ENCODE data around the gene IFIH1. TPM values are rescaled to one million over a fixed set of nuclear protein-coding genes. Genes with fewer than 3 reads are reported as not detected.
A peak's percentile ranks its signal among the peaks of the same experiment; 100 is the strongest.

The IFIH1 gene
- total and polyA plus RNA-seq, 2 experiments from 2014 or later: 1.2 to 2.5 TPM

DNA sequence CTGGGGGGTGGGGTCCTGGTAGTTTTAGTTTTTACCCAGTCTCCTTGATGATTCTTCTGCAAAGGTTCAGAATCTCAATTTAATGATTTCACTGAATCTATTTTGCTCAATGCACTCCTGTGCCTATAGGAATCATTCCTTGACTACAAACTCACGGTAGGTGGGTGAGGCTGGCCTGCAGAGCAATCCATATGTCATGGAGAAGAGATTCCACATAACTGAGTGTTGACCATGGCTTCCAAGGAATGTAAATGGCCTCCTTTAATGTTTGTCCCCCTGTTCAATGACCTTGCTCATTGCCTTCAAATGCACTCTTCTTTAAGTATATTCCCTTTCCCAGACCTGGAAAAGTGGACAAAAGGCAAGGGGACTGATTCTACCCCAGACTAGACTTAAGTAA lies 87.7 kb downstream of the IFIH1 start:
- H3K9me2 ChIP-seq (ENCODE audit: insufficient read depth): no peaks in the 10 kb centered on the region
- Mint-ChIP-seq H3K4me1 (peaks cover 10% of the 10 kb centered on the region; the same call in 2 of the 3 replicates), H3K27ac (no peak overlapping the region), H3K9me3 (peaks cover 2% of the 10 kb centered on the region; the same call in 1 of the 3 replicates), H3K36me3 (ENCODE audit: low read depth) (no peaks in the 10 kb centered on the region), H3K4me3 (no peak overlapping the region), H3K27me3 (ENCODE audit: insufficient read depth, low read depth, poor library complexity) (no peaks in the 10 kb centered on the region)
- H3F3A ChIP-seq (replicated peaks; ENCODE audit: low read depth): no peaks in the 10 kb centered on the region
- DNase-seq (ENCODE audit: low spot score): no peak
- no peak overlapping the region for H3K27ac ChIP-seq (ENCODE audit: low read depth)
- H3K79me2 ChIP-seq (replicated peaks; ENCODE audit: insufficient read depth): no peaks in the 10 kb centered on the region
- H3K36me3 ChIP-seq (ENCODE audit: insufficient read depth): no peaks in the 10 kb centered on the region
- H2AFZ ChIP-seq: no peak overlapping the region
- H3K4me1 ChIP-seq (ENCODE audit: insufficient read depth): peaks cover 4% of the 10 kb centered on the region; the same call in 1 of the 2 replicates
- no peaks in the 10 kb centered on the region for H3K27me3 ChIP-seq (ENCODE audit: insufficient read depth)
- TF ChIP-seq, protein P1, sequence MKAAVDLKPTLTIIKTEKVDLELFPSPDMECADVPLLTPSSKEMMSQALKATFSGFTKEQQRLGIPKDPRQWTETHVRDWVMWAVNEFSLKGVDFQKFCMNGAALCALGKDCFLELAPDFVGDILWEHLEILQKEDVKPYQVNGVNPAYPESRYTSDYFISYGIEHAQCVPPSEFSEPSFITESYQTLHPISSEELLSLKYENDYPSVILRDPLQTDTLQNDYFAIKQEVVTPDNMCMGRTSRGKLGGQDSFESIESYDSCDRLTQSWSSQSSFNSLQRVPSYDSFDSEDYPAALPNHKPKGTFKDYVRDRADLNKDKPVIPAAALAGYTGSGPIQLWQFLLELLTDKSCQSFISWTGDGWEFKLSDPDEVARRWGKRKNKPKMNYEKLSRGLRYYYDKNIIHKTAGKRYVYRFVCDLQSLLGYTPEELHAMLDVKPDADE (IDR thresholded peaks at IDR 0.05): no peak
- ATAC-seq: no peak
- no peak overlapping the region for H3K4me2 ChIP-seq
- no peaks in the 10 kb centered on the region for H4K20me1 ChIP-seq (replicated peaks; ENCODE audit: insufficient read depth)
- no peak overlapping the region for H3K4me3 ChIP-seq

DNA sequence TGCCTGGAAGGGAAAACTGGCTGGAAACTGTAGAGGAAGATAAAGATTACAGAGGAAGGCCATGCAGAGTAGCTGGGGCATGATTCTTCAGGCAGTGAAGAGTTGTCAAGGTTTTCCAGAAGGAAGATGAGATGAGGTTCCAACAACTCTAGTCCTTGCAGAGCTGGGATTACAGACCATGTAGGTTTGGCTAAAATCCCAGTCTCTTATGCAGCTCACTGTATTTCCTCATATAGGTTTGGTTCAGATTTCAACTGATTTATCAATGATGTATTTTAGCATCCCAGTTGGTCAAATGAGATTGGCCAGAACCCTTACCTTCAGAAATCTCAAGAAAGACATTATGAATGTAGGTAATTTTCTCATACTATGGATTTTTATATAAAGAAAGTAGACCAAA lies 91.6 kb downstream of the IFIH1 start:
- Histone ChIP-seq H3K4me2 (no peak overlapping the region), H3K27me3 (ENCODE audit: insufficient read depth) (no peaks in the 10 kb centered on the region), H4K20me1 (replicated peaks; ENCODE audit: insufficient read depth) (no peaks in the 10 kb centered on the region), H3K9me2 (ENCODE audit: insufficient read depth) (no peaks in the 10 kb centered on the region), H3K4me1 (ENCODE audit: insufficient read depth) (peaks cover 9% of the 10 kb centered on the region; the same call in 1 of the 2 replicates), H3K36me3 (ENCODE audit: insufficient read depth) (no peaks in the 10 kb centered on the region), H3K4me3 (no peak overlapping the region), H3K79me2 (replicated peaks; ENCODE audit: insufficient read depth) (no peaks in the 10 kb centered on the region), H2AFZ (no peak overlapping the region), H3F3A (replicated peaks; ENCODE audit: low read depth) (no peaks in the 10 kb centered on the region), H3K27ac (ENCODE audit: low read depth) (no peak overlapping the region)
- Mint-ChIP-seq H3K4me3 (no peak overlapping the region), H3K27me3 (ENCODE audit: insufficient read depth, low read depth, poor library complexity) (no peaks in the 10 kb centered on the region), H3K27ac (no peak overlapping the region), H3K36me3 (ENCODE audit: low read depth) (no peaks in the 10 kb centered on the region), H3K4me1 (peaks cover 15% of the 10 kb centered on the region; the same call in 2 of the 3 replicates), H3K9me3 (no peaks in the 10 kb centered on the region)
- ATAC-seq (no peak), DNase-seq (ENCODE audit: low spot score) (no peak)
- TF ChIP-seq EZH2phosphoT487 (IDR thresholded peaks at IDR 0.05; ENCODE audit: unreplicated experiment) (no peak), ZNF114 (CRISPR knock-in tag; IDR thresholded peaks at IDR 0.05) (no peak), POLR2AphosphoS5 (IDR thresholded peaks at IDR 0.05; ENCODE audit: low read depth) (no peak)
- TF ChIP-seq, protein P1 (IDR thresholded peaks at IDR 0.05): no peak

DNA sequence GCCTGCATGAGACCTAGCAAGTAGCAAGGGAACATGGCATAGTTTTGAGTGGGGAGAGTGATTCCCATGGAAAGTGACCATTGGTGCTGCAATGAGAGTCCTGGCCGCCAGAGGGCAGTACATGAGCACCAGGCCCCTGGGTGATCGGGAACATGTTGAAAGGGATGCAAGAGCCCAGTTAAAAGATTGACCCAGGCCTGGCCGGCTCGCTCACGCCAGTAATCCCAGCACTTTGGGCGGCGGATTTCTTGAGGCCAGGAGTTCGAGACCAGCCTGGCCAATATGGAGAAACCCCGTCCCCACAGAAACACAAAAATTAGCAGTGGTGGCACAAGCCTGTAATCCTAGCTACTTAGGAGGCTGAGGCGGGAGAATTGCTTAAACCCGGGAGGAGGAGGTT lies 97.4 kb downstream of the IFIH1 start:
- no peaks in the 10 kb centered on the region for H4K20me1 ChIP-seq (replicated peaks; ENCODE audit: insufficient read depth)
- ATAC-seq: peak; percentile 98
- H3K36me3 Mint-ChIP-seq (ENCODE audit: low read depth): no peaks in the 10 kb centered on the region
- no peak for TF ChIP-seq EZH2 (IDR thresholded peaks at IDR 0.05; ENCODE audit: low read depth, unreplicated experiment)
- peak; percentile 90 for TF ChIP-seq ZNF114 (CRISPR knock-in tag; IDR thresholded peaks at IDR 0.05)
- TF ChIP-seq, protein P1 (IDR thresholded peaks at IDR 0.05): no peak
- TF ChIP-seq, protein P2, sequence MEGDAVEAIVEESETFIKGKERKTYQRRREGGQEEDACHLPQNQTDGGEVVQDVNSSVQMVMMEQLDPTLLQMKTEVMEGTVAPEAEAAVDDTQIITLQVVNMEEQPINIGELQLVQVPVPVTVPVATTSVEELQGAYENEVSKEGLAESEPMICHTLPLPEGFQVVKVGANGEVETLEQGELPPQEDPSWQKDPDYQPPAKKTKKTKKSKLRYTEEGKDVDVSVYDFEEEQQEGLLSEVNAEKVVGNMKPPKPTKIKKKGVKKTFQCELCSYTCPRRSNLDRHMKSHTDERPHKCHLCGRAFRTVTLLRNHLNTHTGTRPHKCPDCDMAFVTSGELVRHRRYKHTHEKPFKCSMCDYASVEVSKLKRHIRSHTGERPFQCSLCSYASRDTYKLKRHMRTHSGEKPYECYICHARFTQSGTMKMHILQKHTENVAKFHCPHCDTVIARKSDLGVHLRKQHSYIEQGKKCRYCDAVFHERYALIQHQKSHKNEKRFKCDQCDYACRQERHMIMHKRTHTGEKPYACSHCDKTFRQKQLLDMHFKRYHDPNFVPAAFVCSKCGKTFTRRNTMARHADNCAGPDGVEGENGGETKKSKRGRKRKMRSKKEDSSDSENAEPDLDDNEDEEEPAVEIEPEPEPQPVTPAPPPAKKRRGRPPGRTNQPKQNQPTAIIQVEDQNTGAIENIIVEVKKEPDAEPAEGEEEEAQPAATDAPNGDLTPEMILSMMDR (conservative IDR thresholded peaks at IDR 0.05; ENCODE audit: low read depth in 2 of 2): peak; percentile 92 to 96

More for the DNA sequence above, 97.4 kb downstream of the IFIH1 start:
- no peak overlapping the region; the same call in 1 of the 2 replicates for H3K27ac Mint-ChIP-seq
- Histone ChIP-seq H3F3A (replicated peaks; ENCODE audit: low read depth) (no peaks in the 10 kb centered on the region), H3K4me2 (no peak overlapping the region), H3K4me1 (ENCODE audit: insufficient read depth) (peaks cover 8% of the 10 kb centered on the region; the same call in 1 of the 2 replicates), H3K36me3 (ENCODE audit: insufficient read depth) (no peaks in the 10 kb centered on the region), H3K27me3 (ENCODE audit: insufficient read depth) (no peaks in the 10 kb centered on the region), H2AFZ (peak overlapping the region; percentile 38; the same call in 1 of the 2 replicates), H3K27ac (ENCODE audit: low read depth) (no peak overlapping the region), H3K4me3 (no peak overlapping the region), H3K79me2 (replicated peaks; ENCODE audit: insufficient read depth) (no peaks in the 10 kb centered on the region), H3K9me2 (ENCODE audit: insufficient read depth) (no peaks in the 10 kb centered on the region)
- H3K9me3 Mint-ChIP-seq: no peaks in the 10 kb centered on the region
- peak; percentile 85 for DNase-seq (ENCODE audit: low spot score)
- no peak overlapping the region for H3K4me3 Mint-ChIP-seq
- peaks cover 4% of the 10 kb centered on the region for H3K27me3 Mint-ChIP-seq (ENCODE audit: insufficient read depth, low read depth, poor library complexity)
- H3K4me1 Mint-ChIP-seq: peaks cover 19% of the 10 kb centered on the region

All from GM23338 (cell line).